ENCODE measurements around the gene KMT5B. TPM values are rescaled to one million over a fixed set of nuclear protein-coding genes. Genes with fewer than 3 reads are reported as not detected.

Gene KMT5B
- total RNA-seq, 1 experiment from 2014 or later = 43.8 TPM

- H3K4me3 Mint-ChIP-seq = peak overlapping the region; percentile 96
- H3K9me3 Mint-ChIP-seq = no peaks in the 10 kb centered on the region
- H3K27me3 Mint-ChIP-seq (ENCODE audit: low read depth) = no peaks in the 10 kb centered on the region
- DNase-seq (ENCODE audit: low spot score) (no peak), ATAC-seq (no peak)
- H3K36me3 Mint-ChIP-seq = peaks cover 13% of the 10 kb centered on the region
- peak overlapping the region; percentile 81 for H3K27ac Mint-ChIP-seq
- TF ChIP-seq NFE2L1 (CRISPR knock-in tag; IDR thresholded peaks at IDR 0.05) (no peak), ZNF512 (CRISPR knock-in tag; IDR thresholded peaks at IDR 0.05; ENCODE audit: borderline replicate concordance) (no peak), NFATC4 (CRISPR knock-in tag; IDR thresholded peaks at IDR 0.05) (no peak), ATF3 (CRISPR knock-in tag; conservative IDR thresholded peaks at IDR 0.05) (no peak), ELF4 (CRISPR knock-in tag; IDR thresholded peaks at IDR 0.05; ENCODE audit: low read depth) (no peak), HMGA2 (CRISPR knock-in tag; IDR thresholded peaks at IDR 0.05) (no peak), ESRRA (CRISPR knock-in tag; IDR thresholded peaks at IDR 0.05; ENCODE audit: borderline replicate concordance) (no peak), ATF1 (CRISPR knock-in tag; IDR thresholded peaks at IDR 0.05) (no peak), NR3C1 (CRISPR knock-in tag; conservative IDR thresholded peaks at IDR 0.05; ENCODE audit: low read depth) (no peak), IRF2 (CRISPR knock-in tag; IDR thresholded peaks at IDR 0.05; ENCODE audit: borderline replicate concordance, low read depth) (no peak), HMGXB4 (CRISPR knock-in tag; IDR thresholded peaks at IDR 0.05) (no peak), ZBTB43 (CRISPR knock-in tag; IDR thresholded peaks at IDR 0.05) (no peak)
- TF ChIP-seq, protein P1, sequence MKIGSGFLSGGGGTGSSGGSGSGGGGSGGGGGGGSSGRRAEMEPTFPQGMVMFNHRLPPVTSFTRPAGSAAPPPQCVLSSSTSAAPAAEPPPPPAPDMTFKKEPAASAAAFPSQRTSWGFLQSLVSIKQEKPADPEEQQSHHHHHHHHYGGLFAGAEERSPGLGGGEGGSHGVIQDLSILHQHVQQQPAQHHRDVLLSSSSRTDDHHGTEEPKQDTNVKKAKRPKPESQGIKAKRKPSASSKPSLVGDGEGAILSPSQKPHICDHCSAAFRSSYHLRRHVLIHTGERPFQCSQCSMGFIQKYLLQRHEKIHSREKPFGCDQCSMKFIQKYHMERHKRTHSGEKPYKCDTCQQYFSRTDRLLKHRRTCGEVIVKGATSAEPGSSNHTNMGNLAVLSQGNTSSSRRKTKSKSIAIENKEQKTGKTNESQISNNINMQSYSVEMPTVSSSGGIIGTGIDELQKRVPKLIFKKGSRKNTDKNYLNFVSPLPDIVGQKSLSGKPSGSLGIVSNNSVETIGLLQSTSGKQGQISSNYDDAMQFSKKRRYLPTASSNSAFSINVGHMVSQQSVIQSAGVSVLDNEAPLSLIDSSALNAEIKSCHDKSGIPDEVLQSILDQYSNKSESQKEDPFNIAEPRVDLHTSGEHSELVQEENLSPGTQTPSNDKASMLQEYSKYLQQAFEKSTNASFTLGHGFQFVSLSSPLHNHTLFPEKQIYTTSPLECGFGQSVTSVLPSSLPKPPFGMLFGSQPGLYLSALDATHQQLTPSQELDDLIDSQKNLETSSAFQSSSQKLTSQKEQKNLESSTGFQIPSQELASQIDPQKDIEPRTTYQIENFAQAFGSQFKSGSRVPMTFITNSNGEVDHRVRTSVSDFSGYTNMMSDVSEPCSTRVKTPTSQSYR (CRISPR knock-in tag; IDR thresholded peaks at IDR 0.05) = no peak
- TF ChIP-seq, protein P2, sequence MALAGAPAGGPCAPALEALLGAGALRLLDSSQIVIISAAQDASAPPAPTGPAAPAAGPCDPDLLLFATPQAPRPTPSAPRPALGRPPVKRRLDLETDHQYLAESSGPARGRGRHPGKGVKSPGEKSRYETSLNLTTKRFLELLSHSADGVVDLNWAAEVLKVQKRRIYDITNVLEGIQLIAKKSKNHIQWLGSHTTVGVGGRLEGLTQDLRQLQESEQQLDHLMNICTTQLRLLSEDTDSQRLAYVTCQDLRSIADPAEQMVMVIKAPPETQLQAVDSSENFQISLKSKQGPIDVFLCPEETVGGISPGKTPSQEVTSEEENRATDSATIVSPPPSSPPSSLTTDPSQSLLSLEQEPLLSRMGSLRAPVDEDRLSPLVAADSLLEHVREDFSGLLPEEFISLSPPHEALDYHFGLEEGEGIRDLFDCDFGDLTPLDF (CRISPR knock-in tag; IDR thresholded peaks at IDR 0.05) = no peak
- H3K4me1 Mint-ChIP-seq = peaks cover 61% of the 10 kb centered on the region
- POLR2A ChIA-PET = interaction anchor here (2.4 kb wide), 1 partner anchor 9 kb away, joined by 14 read pairs; no protein-coding TSS in a partner anchor
- CTCF ChIA-PET = interaction anchor here (1.2 to 2.5 kb wide), 3 partner anchors 9 to 90 kb away, joined by 3 to 9 read pairs (median 6); no protein-coding TSS in a partner anchor
Measured at GRCh38 chr11:68118706-68119448, 94.2 kb downstream of the KMT5B start.
